ENCODE results near the gene KCNH1.

The KCNH1 gene

GRCh38 chr1:210935905-210936304 lies 198.0 kb downstream of the KCNH1 start:
- no peak for TF ChIP-seq CTCF (IDR thresholded peaks at IDR 0.05; ENCODE audit: insufficient read depth, low read length, poor library complexity, severe bottlenecking)
- no peaks in the 10 kb centered on the region for H3K36me3 ChIP-seq (ENCODE audit: control insufficient read depth, insufficient read depth, low read length)
- no peaks in the 10 kb centered on the region for H3K27me3 ChIP-seq (replicated peaks; ENCODE audit: control insufficient read depth, insufficient read depth, low read length)
- H3K4me3 ChIP-seq (replicated peaks; ENCODE audit: low read depth, low read length), result no peak overlapping the region
- DNase-seq (ENCODE audit: extremely low read depth, insufficient read length), result no peak

DNA sequence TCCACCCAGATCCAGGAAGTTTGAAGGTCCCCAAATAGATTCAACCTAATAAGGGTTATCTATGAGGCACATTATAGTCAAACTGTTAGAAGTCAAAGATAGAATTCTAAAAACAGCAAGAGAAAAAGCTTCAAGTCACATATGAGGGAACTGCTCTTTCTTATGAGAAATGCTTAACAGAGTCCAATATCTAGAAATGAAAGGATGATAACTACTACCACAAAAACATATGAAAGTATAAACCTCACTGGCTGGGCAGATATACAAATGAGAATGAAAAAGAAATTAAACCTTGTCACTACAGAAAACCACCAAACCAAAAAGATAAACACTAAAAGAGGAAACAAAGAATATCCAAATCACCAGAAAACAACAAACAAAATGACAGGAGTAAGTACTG lies 201.8 kb downstream of the KCNH1 start:
- DNase-seq (ENCODE audit: extremely low read depth, insufficient read length), result no peak
- no peak for TF ChIP-seq CTCF (IDR thresholded peaks at IDR 0.05; ENCODE audit: insufficient read depth, low read length, poor library complexity, severe bottlenecking)
- no peaks in the 10 kb centered on the region for H3K36me3 ChIP-seq (ENCODE audit: control insufficient read depth, insufficient read depth, low read length)
- H3K4me3 ChIP-seq (replicated peaks; ENCODE audit: low read depth, low read length), result no peak overlapping the region
- H3K27me3 ChIP-seq (replicated peaks; ENCODE audit: control insufficient read depth, insufficient read depth, low read length), result no peaks in the 10 kb centered on the region

DNA sequence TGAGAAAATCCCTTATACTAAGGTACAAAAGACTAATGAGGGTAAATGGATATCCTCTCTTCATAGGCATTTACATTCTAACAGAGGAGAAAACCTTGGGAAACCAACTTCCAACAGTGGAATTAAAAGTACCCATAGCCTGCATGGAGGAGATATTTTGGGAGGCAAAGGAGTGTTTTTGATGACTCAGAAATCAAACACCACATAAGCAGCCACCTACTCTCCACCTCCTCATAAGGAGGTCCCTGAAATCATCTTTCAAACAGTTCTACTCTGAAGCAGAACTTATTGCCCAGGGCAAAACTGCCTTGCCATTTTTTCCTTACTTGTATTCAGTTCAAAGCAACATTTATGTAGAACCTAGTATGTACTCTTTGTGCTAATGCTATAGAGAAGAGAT lies 211.3 kb downstream of the KCNH1 start:
- Histone ChIP-seq H3K4me3 (replicated peaks; ENCODE audit: low read depth, low read length) (no peak overlapping the region), H3K36me3 (ENCODE audit: control insufficient read depth, insufficient read depth, low read length) (no peaks in the 10 kb centered on the region), H3K27me3 (replicated peaks; ENCODE audit: control insufficient read depth, insufficient read depth, low read length) (no peaks in the 10 kb centered on the region)
- no peak for DNase-seq (ENCODE audit: extremely low read depth, insufficient read length)
- no peak for TF ChIP-seq CTCF (IDR thresholded peaks at IDR 0.05; ENCODE audit: insufficient read depth, low read length, poor library complexity, severe bottlenecking)

DNA sequence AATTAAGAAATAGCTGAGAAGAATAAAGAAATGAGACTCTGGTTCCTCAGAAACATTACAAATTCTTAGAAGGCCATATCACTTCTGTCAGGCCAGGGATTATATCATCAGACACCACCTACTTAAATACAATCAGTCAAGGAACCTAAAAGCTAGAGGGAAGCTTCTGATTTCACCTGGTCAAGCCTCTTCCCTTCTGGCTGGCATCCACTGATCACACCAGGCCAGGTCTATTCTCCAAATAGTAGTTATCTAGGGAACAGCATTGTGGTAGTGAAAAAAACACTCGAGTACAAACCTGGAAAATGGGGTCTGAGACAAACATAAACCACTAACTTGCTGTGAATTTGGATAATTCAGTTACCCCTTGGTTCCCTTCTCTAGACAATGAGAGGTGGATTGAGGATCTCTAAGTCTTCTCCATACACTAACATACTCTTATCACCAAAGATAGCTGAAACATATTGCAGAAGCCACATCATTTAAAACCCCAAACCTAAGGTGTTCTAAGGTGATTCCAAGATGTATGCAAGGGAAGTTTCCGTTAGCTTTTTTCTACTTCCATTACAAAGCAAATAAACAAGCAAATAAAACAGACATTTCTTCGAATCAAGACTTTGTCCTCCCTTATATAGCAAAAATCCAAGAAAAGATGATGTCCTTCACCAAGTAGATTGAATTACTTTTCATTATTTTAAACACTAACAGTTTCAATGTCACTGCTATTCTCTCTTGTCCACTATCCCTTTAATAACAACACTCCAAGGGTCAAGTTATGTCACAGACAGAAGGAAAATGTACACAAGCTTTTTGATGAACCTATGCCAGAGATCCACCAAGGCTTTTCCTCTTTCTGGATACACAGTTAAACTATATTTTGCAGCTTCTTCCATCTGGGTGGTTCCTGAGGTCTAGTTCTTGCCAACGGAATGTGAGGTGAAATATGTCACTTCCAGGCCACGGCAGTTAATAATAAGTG lies 212.9 kb downstream of the KCNH1 start:
- no peak for TF ChIP-seq CTCF (IDR thresholded peaks at IDR 0.05; ENCODE audit: insufficient read depth, low read length, poor library complexity, severe bottlenecking)
- Histone ChIP-seq H3K36me3 (ENCODE audit: control insufficient read depth, insufficient read depth, low read length) (no peaks in the 10 kb centered on the region), H3K27me3 (replicated peaks; ENCODE audit: control insufficient read depth, insufficient read depth, low read length) (no peaks in the 10 kb centered on the region), H3K4me3 (replicated peaks; ENCODE audit: low read depth, low read length) (no peak overlapping the region)
- DNase-seq (ENCODE audit: extremely low read depth, insufficient read length), result no peak

DNA sequence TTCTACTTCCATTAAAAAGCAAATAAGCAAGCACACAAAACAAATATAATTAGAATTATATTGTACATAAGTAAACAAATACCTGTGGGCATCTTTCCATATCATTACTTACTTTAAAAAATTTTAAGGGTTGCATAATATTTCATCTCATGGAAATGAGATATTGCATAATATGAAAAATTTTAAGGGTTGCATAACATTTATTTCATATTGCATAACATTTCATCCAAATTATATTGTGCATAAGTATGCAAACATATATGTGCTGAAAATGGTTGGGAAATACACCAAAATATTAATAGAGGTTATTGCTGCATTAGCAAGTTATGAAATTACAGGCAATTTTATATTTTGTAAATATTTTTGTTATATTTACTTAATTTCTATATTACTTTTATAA lies 213.7 kb downstream of the KCNH1 start:
- H3K36me3 ChIP-seq (ENCODE audit: control insufficient read depth, insufficient read depth, low read length), result no peaks in the 10 kb centered on the region
- no peak for TF ChIP-seq CTCF (IDR thresholded peaks at IDR 0.05; ENCODE audit: insufficient read depth, low read length, poor library complexity, severe bottlenecking)
- H3K27me3 ChIP-seq (replicated peaks; ENCODE audit: control insufficient read depth, insufficient read depth, low read length), result no peaks in the 10 kb centered on the region
- H3K4me3 ChIP-seq (replicated peaks; ENCODE audit: low read depth, low read length), result no peak overlapping the region
- no peak for DNase-seq (ENCODE audit: extremely low read depth, insufficient read length)
